Stimulated activated CD4-positive, alpha-beta T cell treated with anti-CD3 and anti-CD28 coated beads, Interleukin-1b, Interleukin-23, amount 100 ng/mL, for 4 hours (primary cell): ENCODE data around the gene TBCB.
A peak's percentile ranks its signal among the peaks of the same experiment; 100 is the strongest.
"Not testable (repeated sequence)": the region's sequence is repeated elsewhere in the genome, so short reads cannot be mapped to it uniquely, and the experiment has no call there.

Experiments
- DNase-seq, 2 donors: peaks; one replicate each; pipeline ENCODE4 v3.0.0-alpha.2; 2020; ENCODE audit warnings: low read depth in 2 of 2

Gene TBCB

DNA sequence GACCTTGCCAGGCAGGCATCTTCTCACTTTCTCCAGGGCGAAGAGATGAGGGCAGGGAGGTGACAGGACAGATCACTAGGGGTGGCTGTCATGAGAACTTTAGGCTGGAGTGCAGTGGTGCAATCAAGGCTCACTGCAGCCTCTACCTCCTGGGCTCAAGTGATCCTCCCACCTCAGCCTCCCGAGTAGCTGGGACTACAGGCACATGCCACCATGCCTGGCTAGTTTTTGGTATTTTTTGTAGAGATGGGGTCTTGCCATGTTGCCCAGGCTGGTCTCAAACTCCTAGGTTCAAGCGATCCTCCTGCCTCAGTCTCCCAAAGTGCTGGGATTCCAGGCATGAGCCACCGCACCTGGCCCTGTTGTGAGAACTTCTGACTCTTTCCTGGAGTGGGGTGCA is 19.6 kb downstream of the TBCB start:
- not testable (repeated sequence) for DNase-seq

DNA sequence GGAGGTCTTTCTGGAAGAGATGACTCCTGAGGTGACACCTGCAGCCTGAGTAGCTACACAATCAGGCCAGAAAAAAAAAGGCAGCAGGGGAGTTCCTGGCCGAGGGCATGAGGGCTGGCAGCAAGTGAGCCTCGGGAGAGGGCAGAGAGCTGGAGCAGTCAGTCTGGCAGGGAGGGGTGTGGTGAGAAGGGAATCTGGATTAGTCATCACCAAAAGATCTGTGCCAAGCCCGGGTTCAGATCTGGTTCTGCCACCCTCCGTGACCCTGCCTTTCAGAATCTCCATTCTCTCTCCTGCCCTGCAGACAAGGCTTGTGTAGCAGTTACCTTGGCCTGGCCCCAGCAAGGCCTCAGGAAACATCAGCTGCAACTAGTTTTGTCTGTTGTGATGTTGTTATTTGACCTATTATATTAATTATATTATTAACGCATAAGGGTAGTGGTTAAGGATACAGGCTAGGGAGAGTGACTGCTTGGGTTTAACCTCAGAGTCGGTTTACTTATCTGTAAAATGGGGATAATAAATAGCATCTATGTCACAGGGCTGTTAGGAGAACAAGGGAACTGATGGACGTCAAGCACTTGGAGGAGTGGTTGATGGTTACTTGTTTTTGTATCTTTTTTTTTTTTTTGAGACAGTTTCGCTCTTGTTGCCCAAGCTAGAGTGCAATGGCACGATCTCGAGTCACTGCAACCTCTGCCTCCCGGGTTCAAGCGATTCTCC is 21.9 kb downstream of the TBCB start:
- no peak for DNase-seq

GRCh38 chr19:36139120-36139472 is 23.8 kb downstream of the TBCB start:
- no peak for DNase-seq

GRCh38 chr19:36139473-36140303 is 24.4 kb downstream of the TBCB start, which contains the start of gene CAPNS1:
Gene CAPNS1 (plus strand): TSS chr19:36140066. CDS start chr19:36141012, 946 bp downstream.
- DNase-seq: peak; percentile 79 to 89

GRCh38 chr19:36140304-36141038 is 25.2 kb downstream of the TBCB start:
- peak in 1 of 2 donors; percentile 37 for DNase-seq

DNA sequence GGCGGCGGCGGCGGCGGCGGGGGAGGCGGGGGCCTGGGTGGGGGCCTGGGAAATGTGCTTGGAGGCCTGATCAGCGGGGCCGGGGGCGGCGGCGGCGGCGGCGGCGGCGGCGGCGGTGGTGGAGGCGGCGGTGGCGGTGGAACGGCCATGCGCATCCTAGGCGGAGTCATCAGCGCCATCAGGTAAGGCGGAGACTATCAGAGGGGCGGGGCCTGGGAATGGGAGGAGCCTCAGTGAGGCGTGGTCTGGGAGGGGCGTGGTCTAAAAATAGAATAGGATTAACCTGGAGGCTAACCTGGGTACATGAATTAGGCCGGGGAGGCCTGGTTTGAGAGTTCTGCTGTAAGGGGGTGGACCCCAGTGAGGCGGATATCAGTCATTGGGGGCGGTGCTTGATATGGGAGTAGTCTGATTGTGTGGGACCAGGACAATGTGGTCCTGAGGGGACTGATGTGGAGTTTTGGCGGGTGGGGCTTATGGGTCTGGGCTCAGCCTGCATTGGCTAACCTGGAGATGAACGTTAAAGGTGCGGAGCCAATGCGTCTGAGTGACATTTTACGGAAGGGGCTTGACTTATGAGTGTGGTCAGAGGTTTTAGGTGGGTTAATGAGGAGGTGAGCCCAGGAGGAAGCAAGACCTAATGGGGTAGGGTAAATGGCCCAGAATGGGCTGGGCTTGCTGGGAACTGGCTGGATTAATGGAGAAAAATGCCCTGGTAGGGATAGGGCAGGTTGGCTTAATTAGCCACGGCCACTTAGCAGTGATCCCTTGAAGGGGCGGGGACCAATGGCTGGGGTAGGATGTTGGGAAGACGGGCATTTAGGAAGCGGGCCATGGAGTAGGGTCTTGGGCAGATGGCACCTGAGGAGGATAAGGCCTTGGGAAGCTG is 26.0 kb downstream of the TBCB start:
- DNase-seq: peak; percentile 86 to 95

DNA sequence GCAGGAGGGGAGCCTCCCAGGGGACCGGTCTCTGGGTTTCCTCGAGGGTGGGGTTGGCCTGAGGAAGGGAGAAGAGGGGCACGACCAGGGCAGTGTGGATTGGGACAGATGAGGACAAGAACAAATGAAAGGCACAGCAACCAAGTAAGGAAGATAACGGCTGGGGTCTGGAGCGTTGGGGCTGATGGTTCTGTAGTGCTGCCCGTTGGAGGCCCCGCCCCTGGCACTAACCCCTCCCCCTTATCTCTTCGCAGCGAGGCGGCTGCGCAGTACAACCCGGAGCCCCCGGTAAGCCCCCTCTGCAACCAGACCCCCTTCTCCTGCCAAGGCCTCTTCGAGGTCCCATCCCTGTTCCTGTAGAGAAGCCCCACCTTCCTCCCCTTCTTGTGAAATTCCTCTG is 26.8 kb downstream of the TBCB start:
- DNase-seq: no peak

DNA sequence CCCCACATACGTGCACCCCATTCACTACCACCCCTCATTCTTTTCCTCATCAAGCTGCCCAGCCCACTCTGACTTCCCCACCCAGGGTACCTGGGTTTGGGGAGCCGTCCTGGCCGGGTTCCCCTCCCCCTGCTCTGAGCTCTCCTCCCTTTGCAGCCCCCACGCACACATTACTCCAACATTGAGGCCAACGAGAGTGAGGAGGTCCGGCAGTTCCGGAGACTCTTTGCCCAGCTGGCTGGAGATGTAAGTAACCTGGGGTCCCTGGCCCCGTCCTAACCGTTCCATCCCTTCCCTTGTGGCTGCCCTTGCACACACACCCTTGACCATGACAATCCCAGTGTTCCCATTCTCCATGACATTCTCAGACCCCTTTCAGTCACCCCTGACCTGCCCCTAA is 27.2 kb downstream of the TBCB start:
- DNase-seq: no peak

GRCh38 chr19:36144624-36145023 is 29.4 kb downstream of the TBCB start:
- DNase-seq: no peak

DNA sequence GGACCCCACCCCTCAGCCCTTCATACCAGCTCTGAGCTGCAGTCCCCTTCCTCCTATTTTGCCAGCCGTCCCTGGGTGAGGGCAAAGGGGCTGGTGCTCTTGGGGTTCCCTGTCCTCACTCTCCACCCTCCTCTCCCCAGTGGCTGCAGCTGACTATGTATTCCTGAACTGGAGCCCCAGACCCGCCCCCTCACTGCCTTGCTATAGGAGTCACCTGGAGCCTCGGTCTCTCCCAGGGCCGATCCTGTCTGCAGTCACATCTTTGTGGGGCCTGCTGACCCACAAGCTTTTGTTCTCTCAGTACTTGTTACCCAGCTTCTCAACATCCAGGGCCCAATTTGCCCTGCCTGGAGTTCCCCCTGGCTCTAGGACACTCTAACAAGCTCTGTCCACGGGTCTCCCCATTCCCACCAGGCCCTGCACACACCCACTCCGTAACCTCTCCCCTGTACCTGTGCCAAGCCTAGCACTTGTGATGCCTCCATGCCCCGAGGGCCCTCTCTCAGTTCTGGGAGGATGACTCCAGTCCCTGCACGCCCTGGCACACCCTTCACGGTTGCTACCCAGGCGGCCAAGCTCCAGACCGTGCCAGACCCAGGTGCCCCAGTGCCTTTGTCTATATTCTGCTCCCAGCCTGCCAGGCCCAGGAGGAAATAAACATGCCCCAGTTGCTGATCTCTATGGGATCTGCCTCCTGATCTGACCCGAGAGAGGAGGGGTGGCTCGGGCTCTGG is 34.6 kb downstream of the TBCB start:
- no peak for DNase-seq

- no peak for DNase-seq
Observed at GRCh38 chr19:36150586-36150985, 35.3 kb downstream of the TBCB start.

- no peak for DNase-seq
Observed at GRCh38 chr19:36151144-36152018, 36.1 kb downstream of the TBCB start.

GRCh38 chr19:36152019-36152351 is 36.7 kb downstream of the TBCB start:
- no peak for DNase-seq

- DNase-seq: no peak
Observed at GRCh38 chr19:36152352-36153091, 37.3 kb downstream of the TBCB start, which contains the start of gene COX7A1. Gene COX7A1 (minus strand): TSS chr19:36152447. CDS start chr19:36152407, 40 bp downstream.

DNA sequence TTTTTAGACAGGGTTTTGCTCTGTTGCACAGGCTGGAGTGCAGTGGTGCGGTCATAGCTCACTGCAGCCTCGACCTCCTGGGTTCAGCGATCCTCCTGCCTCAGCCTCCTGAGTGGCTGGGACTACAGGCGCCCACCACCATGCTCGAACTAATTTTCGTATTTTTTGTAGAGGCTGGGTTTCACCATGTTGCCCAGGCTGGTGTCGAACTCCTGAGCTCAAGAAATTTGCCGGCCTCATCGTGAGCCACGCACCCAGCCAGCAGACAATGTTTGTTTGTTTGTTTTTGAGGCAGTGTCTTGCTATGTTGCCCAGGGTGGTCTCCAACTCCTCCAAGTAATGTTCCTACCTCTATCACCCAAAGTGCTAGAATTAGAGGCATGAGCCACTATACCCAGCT is 37.9 kb downstream of the TBCB start:
- DNase-seq: no peak

GRCh38 chr19:36160821-36161596 is 45.7 kb downstream of the TBCB start:
- DNase-seq: no peak

DNA sequence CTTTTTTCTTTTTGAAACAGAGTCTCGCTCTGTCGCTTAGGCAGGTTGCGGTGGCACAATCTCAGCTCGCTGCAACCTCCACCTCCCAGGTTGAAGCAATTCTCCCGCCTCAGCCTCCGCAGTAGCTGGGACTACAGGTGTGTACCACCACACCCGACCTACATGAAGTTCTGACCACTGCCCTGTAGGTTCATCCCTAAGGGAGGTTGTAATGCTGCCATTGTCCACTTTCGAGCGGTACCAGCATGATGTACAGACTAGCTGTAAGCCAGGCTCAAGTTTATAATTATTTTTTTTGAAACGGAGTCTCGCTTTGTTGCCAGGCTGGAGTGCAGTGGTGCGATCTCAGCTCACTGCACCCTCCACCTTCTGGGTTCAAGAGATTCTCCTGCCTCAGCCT is 48.5 kb downstream of the TBCB start:
- no peak for DNase-seq

- no peak for DNase-seq
Observed at GRCh38 chr19:36169084-36169760, 54.0 kb downstream of the TBCB start.
